K562 (cell line): Measurements from ENCODE around the gene TRIM71.

ENCODE experiments used
- ATF2 ChIP-seq: sonication (generic); formaldehyde crosslinking; IDR thresholded peaks from 2 replicates; pipeline ENCODE4 v1.8.1; 2022; ENCODE audit warnings: missing genetic modification reagents
- CBX3 ChIP-seq, 2 experiments: IDR thresholded peaks; 1 replicate in 1 of 2; 2 replicates in 1 of 2; pipeline ENCODE4 v1.6.1; 2012; ENCODE audit warnings: inconsistent platforms in 2 of 2, low read length in 2 of 2, borderline replicate concordance in 1 of 2, control low read depth in 1 of 2
- EZH2 ChIP-seq: IDR thresholded peaks from 2 replicates; pipeline ENCODE4 v1.6.1; 2012; ENCODE audit warnings: low read depth, mild to moderate bottlenecking, inconsistent platforms, low read length, borderline replicate concordance
- HDAC1 ChIP-seq, 2 experiments: fragments of 450-650 bp; IDR thresholded peaks; 2 replicates each; pipeline ENCODE4 v1.6.1; 2016 to 2017; ENCODE audit warnings: inconsistent platforms in 1 of 2, mild to moderate bottlenecking in 1 of 2, moderate library complexity in 1 of 2
- HMG20B ChIP-seq: fragments of 250-450 bp; sonication (Bioruptor Pico); IDR thresholded peaks from 2 replicates; pipeline ENCODE4 v1.5.0; 2021; ENCODE audit warnings: mild to moderate bottlenecking
- HNRNPL ChIP-seq: fragments of 200-400 bp; formaldehyde crosslinking; IDR thresholded peaks from 2 replicates; pipeline ENCODE4 v1.6.1; 2017; ENCODE audit warnings: low read depth, mild to moderate bottlenecking, low read length
- NCOA2 ChIP-seq, 2 experiments: fragments of 450-650 bp; IDR thresholded peaks; 2 replicates each; pipeline ENCODE4 v1.6.1; 2018; ENCODE audit warnings: mild to moderate bottlenecking in 2 of 2, moderate library complexity in 1 of 2; ENCODE audit not compliant: partially characterized antibody in 2 of 2
- NFATC3 ChIP-seq: fragments of 450-650 bp; IDR thresholded peaks from 2 replicates; pipeline ENCODE4 v1.6.1; 2017; ENCODE audit warnings: mild to moderate bottlenecking
- POLR2A ChIP-seq: fragments of 450-650 bp; conservative IDR thresholded peaks from 2 replicates; pipeline ENCODE4 v1.6.1; 2016
- ZNF212 ChIP-seq: fragments of 450-650 bp; formaldehyde crosslinking; IDR thresholded peaks from 2 replicates; pipeline ENCODE4 v1.4.0; 2020; ENCODE audit warnings: mild to moderate bottlenecking
- ZNF274 ChIP-seq: IDR thresholded peaks from 2 replicates; pipeline ENCODE4 v1.6.1; 2011; ENCODE audit warnings: low read depth, mild to moderate bottlenecking, low read length, moderate library complexity, borderline replicate concordance
- ZNF76 ChIP-seq: fragments of 250-450 bp; sonication (Bioruptor Pico); IDR thresholded peaks from 2 replicates; pipeline ENCODE4 v1.4.0; 2020; ENCODE audit warnings: mild to moderate bottlenecking, moderate library complexity, borderline replicate concordance
- TF ChIP-seq, protein P1 (sequence below), 3 experiments: IDR thresholded peaks in 2 of 3; conservative IDR thresholded peaks in 1 of 3; 2 replicates each; pipeline ENCODE4 v1.5.1; 2011 to 2012; ENCODE audit warnings: low read length in 3 of 3, mild to moderate bottlenecking in 3 of 3, control low read depth in 2 of 3, improper control_type of control experiment in 1 of 3, inconsistent platforms in 1 of 3, low read depth in 1 of 3, mixed read lengths in 1 of 3, moderate library complexity in 1 of 3; ENCODE audit not compliant: insufficient read depth in 2 of 3
- TF ChIP-seq, protein P2 (sequence below): fragments of 250-450 bp; sonication (Bioruptor Pico); IDR thresholded peaks from 2 replicates; pipeline ENCODE4 v1.5.0; 2020; ENCODE audit warnings: mild to moderate bottlenecking

DNA sequence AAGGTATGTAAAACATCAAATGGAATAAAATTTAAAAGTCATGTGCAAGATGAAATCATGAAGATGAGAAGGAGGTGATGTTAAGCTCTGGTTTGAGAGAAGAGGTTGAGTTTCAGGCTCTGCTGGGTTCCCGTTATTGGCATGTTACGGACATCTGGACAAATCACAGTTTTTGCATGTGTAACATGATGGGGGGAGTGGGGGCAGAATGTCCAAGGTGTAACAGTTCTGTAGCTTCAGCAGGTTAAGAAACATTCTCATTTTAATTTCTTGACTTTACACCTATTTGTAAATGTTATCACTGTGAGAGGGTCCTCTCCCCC, 17.2 kb downstream of the TRIM71 start:
- TF ChIP-seq, protein P1, sequence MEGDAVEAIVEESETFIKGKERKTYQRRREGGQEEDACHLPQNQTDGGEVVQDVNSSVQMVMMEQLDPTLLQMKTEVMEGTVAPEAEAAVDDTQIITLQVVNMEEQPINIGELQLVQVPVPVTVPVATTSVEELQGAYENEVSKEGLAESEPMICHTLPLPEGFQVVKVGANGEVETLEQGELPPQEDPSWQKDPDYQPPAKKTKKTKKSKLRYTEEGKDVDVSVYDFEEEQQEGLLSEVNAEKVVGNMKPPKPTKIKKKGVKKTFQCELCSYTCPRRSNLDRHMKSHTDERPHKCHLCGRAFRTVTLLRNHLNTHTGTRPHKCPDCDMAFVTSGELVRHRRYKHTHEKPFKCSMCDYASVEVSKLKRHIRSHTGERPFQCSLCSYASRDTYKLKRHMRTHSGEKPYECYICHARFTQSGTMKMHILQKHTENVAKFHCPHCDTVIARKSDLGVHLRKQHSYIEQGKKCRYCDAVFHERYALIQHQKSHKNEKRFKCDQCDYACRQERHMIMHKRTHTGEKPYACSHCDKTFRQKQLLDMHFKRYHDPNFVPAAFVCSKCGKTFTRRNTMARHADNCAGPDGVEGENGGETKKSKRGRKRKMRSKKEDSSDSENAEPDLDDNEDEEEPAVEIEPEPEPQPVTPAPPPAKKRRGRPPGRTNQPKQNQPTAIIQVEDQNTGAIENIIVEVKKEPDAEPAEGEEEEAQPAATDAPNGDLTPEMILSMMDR (IDR thresholded peaks at IDR 0.05 in 2 of 3, conservative IDR thresholded peaks at IDR 0.05 in 1 of 3; ENCODE audit: insufficient read depth in 2 of 3, low read depth in 1 of 3, low read length in 3 of 3), result no peak
- TF ChIP-seq HDAC1 (IDR thresholded peaks at IDR 0.05) (no peak), NFATC3 (no peak), HNRNPL (no peak), HMG20B (no peak), NCOA2 (IDR thresholded peaks at IDR 0.05; ENCODE audit: partially characterized antibody in 2 of 2) (no peak), EZH2 (no peak), ZNF76 (CRISPR knock-in tag) (no peak), CBX3 (IDR thresholded peaks at IDR 0.05; ENCODE audit: borderline replicate concordance in 1 of 2, low read length in 2 of 2) (no peak), POLR2A (no peak), ZNF274 (no peak), ATF2 (CRISPR knock-in tag) (no peak), ZNF212 (no peak)
- TF ChIP-seq, protein P2, sequence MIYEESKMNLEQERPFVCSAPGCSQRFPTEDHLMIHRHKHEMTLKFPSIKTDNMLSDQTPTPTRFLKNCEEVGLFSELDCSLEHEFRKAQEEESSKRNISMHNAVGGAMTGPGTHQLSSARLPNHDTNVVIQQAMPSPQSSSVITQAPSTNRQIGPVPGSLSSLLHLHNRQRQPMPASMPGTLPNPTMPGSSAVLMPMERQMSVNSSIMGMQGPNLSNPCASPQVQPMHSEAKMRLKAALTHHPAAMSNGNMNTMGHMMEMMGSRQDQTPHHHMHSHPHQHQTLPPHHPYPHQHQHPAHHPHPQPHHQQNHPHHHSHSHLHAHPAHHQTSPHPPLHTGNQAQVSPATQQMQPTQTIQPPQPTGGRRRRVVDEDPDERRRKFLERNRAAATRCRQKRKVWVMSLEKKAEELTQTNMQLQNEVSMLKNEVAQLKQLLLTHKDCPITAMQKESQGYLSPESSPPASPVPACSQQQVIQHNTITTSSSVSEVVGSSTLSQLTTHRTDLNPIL (CRISPR knock-in tag), result no peak
